ENCODE data around the gene RNF182.

The RNF182 gene

DNA sequence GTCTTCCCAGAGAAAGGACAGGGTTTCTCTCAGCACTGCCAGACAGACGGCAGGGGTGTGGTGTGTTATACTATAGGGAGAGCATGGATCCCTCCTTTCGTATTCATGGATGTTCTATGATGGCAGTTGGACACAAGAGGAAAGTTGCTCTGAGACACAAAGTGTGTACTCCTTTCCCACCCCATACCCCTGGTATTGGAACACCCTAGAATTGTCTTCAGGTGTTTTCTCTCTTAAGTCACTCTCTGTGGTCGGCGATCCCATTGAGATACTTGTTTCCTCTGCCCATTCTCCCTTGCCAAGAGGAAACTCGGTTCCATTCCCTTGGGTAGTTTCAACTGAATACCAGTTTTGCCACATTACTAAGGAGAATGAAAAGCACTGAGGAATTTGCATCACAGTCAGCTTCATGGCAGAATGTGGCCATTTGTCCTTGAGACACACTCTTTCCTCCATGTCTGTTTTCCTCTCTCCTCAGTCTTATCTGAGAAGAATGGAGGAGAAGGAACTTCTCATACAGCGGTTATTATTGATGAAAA, 53.4 kb downstream of the RNF182 start:
- TF ChIP-seq TAF1 (IDR thresholded peaks at IDR 0.05; ENCODE audit: borderline replicate concordance, low read depth, low read length) (no peak), POLR2AphosphoS5 (IDR thresholded peaks at IDR 0.05; ENCODE audit: low read depth, low read length) (no peak), POLR2A (IDR thresholded peaks at IDR 0.05; ENCODE audit: low read depth, low read length) (no peak)
- FAIRE-seq = no peak
- no peak for DNase-seq (ENCODE audit: insufficient read length)

- no peak for FAIRE-seq
Measured at GRCh38 chr6:13978787-13979186, 54.0 kb downstream of the RNF182 start.

GRCh38 chr6:13979284-13980171, 54.8 kb downstream of the RNF182 start:
- no peak for TF ChIP-seq POLR2AphosphoS5 (IDR thresholded peaks at IDR 0.05; ENCODE audit: low read depth, low read length)
- no peak for TF ChIP-seq POLR2A (IDR thresholded peaks at IDR 0.05; ENCODE audit: low read depth, low read length)
- TF ChIP-seq TAF1 (IDR thresholded peaks at IDR 0.05; ENCODE audit: borderline replicate concordance, low read depth, low read length) = no peak
- FAIRE-seq (no peak), DNase-seq (ENCODE audit: insufficient read length) (no peak)

More at GRCh38 chr6:13978787-13979186, 54.0 kb downstream of the RNF182 start:
- no peak for DNase-seq (ENCODE audit: insufficient read length)
- TF ChIP-seq TAF1 (IDR thresholded peaks at IDR 0.05; ENCODE audit: borderline replicate concordance, low read depth, low read length) (no peak), POLR2AphosphoS5 (IDR thresholded peaks at IDR 0.05; ENCODE audit: low read depth, low read length) (no peak), POLR2A (IDR thresholded peaks at IDR 0.05; ENCODE audit: low read depth, low read length) (no peak)

- DNase-seq (ENCODE audit: insufficient read length) (no peak), FAIRE-seq (no peak)
- no peak for TF ChIP-seq POLR2AphosphoS5 (IDR thresholded peaks at IDR 0.05; ENCODE audit: low read depth, low read length)
- no peak for TF ChIP-seq POLR2A (IDR thresholded peaks at IDR 0.05; ENCODE audit: low read depth, low read length)
- no peak for TF ChIP-seq TAF1 (IDR thresholded peaks at IDR 0.05; ENCODE audit: borderline replicate concordance, low read depth, low read length)
Measured at GRCh38 chr6:13980534-13980933, 55.8 kb downstream of the RNF182 start.

- no peak for FAIRE-seq
- TF ChIP-seq POLR2A (IDR thresholded peaks at IDR 0.05; ENCODE audit: low read depth, low read length) (no peak), POLR2AphosphoS5 (IDR thresholded peaks at IDR 0.05; ENCODE audit: low read depth, low read length) (no peak), TAF1 (IDR thresholded peaks at IDR 0.05; ENCODE audit: borderline replicate concordance, low read depth, low read length) (no peak)
- no peak for DNase-seq (ENCODE audit: insufficient read length)
Measured at GRCh38 chr6:13985663-13986325, 61.0 kb downstream of the RNF182 start.

DNA sequence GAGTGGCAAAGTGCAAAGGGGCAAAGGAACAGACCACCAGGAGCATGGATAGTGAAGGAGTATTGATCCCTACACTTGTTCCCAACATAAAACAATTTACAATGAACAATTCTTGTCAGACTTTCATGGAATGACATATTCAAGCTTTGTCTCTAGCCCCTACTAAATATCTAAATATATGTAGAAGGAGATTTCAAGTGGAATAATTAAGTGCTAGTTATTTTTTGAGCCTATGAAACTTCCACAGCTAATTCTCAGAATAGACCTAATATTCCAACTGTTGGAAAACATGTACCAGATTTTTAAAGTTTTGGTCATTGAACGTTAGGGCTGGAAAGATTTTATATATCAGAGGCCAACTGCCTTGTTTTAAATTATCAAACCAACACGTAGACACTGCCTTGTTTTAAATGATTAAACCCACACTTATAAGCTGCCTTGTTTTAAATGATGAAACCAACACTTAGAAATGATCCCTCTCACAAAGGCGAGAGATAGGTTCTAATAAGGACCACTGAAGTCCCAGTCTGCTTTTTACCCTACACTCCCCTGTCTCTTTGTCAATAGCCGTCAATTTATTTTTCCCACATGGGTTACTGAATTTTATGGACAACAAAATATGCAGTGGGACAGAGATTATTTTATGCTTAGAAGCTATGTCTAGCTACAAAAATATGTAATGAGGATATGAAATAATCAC, 62.1 kb downstream of the RNF182 start:
- no peak for DNase-seq (ENCODE audit: insufficient read length)
- no peak for FAIRE-seq
- no peak for TF ChIP-seq POLR2AphosphoS5 (IDR thresholded peaks at IDR 0.05; ENCODE audit: low read depth, low read length)
- no peak for TF ChIP-seq TAF1 (IDR thresholded peaks at IDR 0.05; ENCODE audit: borderline replicate concordance, low read depth, low read length)
- no peak for TF ChIP-seq POLR2A (IDR thresholded peaks at IDR 0.05; ENCODE audit: low read depth, low read length)

DNA sequence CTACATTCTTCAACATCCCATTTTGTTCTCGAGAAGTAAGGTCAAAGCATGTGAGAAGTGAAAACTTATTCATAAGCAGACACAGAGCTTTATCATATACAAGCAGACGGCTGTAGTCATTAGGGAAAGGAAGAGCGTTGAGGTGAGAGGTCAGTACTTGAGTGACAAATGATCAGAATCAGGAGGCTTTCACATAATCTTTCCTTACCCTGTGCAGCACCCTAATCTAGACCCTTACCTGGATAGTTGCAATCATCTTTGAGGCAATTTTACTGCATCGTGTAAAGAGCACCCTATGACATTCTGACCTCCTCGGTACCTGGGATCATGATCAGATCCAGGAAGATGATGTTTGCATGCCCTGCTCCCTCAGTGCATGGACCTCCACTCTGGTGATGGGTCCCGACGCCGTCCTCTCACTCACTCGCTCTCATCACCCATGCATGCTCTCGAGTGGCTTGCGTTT, 62.7 kb downstream of the RNF182 start:
- TF ChIP-seq POLR2A (IDR thresholded peaks at IDR 0.05; ENCODE audit: low read depth, low read length) (no peak), POLR2AphosphoS5 (IDR thresholded peaks at IDR 0.05; ENCODE audit: low read depth, low read length) (no peak), TAF1 (IDR thresholded peaks at IDR 0.05; ENCODE audit: borderline replicate concordance, low read depth, low read length) (no peak)
- FAIRE-seq = no peak
- no peak for DNase-seq (ENCODE audit: insufficient read length)

GRCh38 chr6:13988049-13988738, 63.4 kb downstream of the RNF182 start:
- TF ChIP-seq POLR2A (IDR thresholded peaks at IDR 0.05; ENCODE audit: low read depth, low read length) (no peak), TAF1 (IDR thresholded peaks at IDR 0.05; ENCODE audit: borderline replicate concordance, low read depth, low read length) (no peak), POLR2AphosphoS5 (IDR thresholded peaks at IDR 0.05; ENCODE audit: low read depth, low read length) (no peak)
- DNase-seq (ENCODE audit: insufficient read length) = no peak
- no peak for FAIRE-seq

DNA sequence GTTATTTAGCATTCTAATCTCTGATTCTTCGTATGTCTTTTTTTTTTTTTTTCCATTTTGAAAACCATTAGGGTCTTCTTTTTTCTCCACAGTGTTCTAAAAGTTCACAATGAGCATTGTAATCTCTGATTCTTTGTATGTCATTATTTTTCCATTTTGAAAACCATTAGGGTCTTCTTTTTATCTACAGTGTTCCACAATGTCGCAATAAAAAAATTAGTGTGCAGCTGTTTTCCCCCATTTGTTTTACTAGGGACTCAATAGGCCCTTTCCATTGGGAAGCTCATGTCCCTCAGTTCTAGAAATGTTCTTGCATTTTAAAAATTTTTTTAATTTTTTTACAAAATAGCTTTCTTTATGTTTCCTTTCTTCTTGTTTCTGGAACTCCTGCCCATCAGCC, 64.2 kb downstream of the RNF182 start:
- FAIRE-seq = no peak
- no peak for DNase-seq (ENCODE audit: insufficient read length)
- TF ChIP-seq POLR2AphosphoS5 (IDR thresholded peaks at IDR 0.05; ENCODE audit: low read depth, low read length) (no peak), TAF1 (IDR thresholded peaks at IDR 0.05; ENCODE audit: borderline replicate concordance, low read depth, low read length) (no peak), POLR2A (IDR thresholded peaks at IDR 0.05; ENCODE audit: low read depth, low read length) (no peak)

GRCh38 chr6:13989496-13990144, 64.9 kb downstream of the RNF182 start:
- no peak for FAIRE-seq
- TF ChIP-seq POLR2A (IDR thresholded peaks at IDR 0.05; ENCODE audit: low read depth, low read length) = no peak
- no peak for TF ChIP-seq TAF1 (IDR thresholded peaks at IDR 0.05; ENCODE audit: borderline replicate concordance, low read depth, low read length)
- no peak for TF ChIP-seq POLR2AphosphoS5 (IDR thresholded peaks at IDR 0.05; ENCODE audit: low read depth, low read length)
- no peak for DNase-seq (ENCODE audit: insufficient read length)

Measured in GM12892 (cell line).